Activated naive CD8-positive, alpha-beta T cell treated with anti-CD3 and anti-CD28 coated beads, Interleukin-2, amount 50 U/mL, for 24 hours (primary cell): ENCODE measurements around the gene SGPP2.

Experiments used
- ATAC-seq: fragments of 150-1000 bp; cut with Tn5 transposase; one replicate; pipeline ENCODE4 v1.10.0; 2021
- DNase-seq: peaks from one replicate; pipeline ENCODE4 v3.0.0; 2021
- H3K27ac Mint-ChIP-seq: one replicate; pipeline ENCODE4 v1.8.0; 2021; ENCODE audit warnings: mild to moderate bottlenecking, mixed read lengths
- H3K27me3 Mint-ChIP-seq: one replicate; pipeline ENCODE4 v1.8.0; 2021; ENCODE audit warnings: mixed read lengths
- H3K36me3 Mint-ChIP-seq: one replicate; pipeline ENCODE4 v1.8.0; 2021; ENCODE audit warnings: low read depth, mixed read lengths
- H3K4me1 Mint-ChIP-seq: one replicate; pipeline ENCODE4 v1.8.0; 2021; ENCODE audit warnings: mixed read lengths
- H3K4me3 Mint-ChIP-seq: one replicate; pipeline ENCODE4 v1.8.0; 2021; ENCODE audit warnings: mild to moderate bottlenecking, moderate library complexity, mixed read lengths
- H3K9me3 Mint-ChIP-seq: one replicate; pipeline ENCODE4 v1.8.0; 2021; ENCODE audit warnings: mixed read lengths

The SGPP2 gene

GRCh38 chr2:222477962-222478608 lies 53.7 kb downstream of the SGPP2 start:
- no peak overlapping the region for H3K27ac Mint-ChIP-seq
- H3K27me3 Mint-ChIP-seq = peaks cover 4% of the 10 kb centered on the region
- H3K36me3 Mint-ChIP-seq = no peaks in the 10 kb centered on the region
- DNase-seq (no peak), ATAC-seq (no peak)
- no peaks in the 10 kb centered on the region for H3K4me1 Mint-ChIP-seq
- H3K4me3 Mint-ChIP-seq = no peak overlapping the region
- no peaks in the 10 kb centered on the region for H3K9me3 Mint-ChIP-seq

GRCh38 chr2:222479859-222480258 lies 55.5 kb downstream of the SGPP2 start:
- no peak for DNase-seq
- no peak for ATAC-seq
- Mint-ChIP-seq H3K9me3 (no peaks in the 10 kb centered on the region), H3K27ac (no peak overlapping the region), H3K27me3 (peaks cover 6% of the 10 kb centered on the region), H3K4me3 (no peak overlapping the region), H3K4me1 (no peaks in the 10 kb centered on the region), H3K36me3 (no peaks in the 10 kb centered on the region)

GRCh38 chr2:222480497-222480896 lies 56.2 kb downstream of the SGPP2 start:
- ATAC-seq = no peak
- H3K4me3 Mint-ChIP-seq = no peak overlapping the region

GRCh38 chr2:222481941-222482340 lies 57.6 kb downstream of the SGPP2 start:
- no peaks in the 10 kb centered on the region for H3K9me3 Mint-ChIP-seq
- no peaks in the 10 kb centered on the region for H3K36me3 Mint-ChIP-seq
- H3K4me1 Mint-ChIP-seq = no peaks in the 10 kb centered on the region
- no peak overlapping the region for H3K4me3 Mint-ChIP-seq
- H3K27ac Mint-ChIP-seq = no peak overlapping the region
- H3K27me3 Mint-ChIP-seq = peaks cover 9% of the 10 kb centered on the region
- DNase-seq (no peak), ATAC-seq (no peak)

More at GRCh38 chr2:222480497-222480896, 56.2 kb downstream of the SGPP2 start:
- Mint-ChIP-seq H3K4me1 (no peaks in the 10 kb centered on the region), H3K9me3 (no peaks in the 10 kb centered on the region), H3K27ac (no peak overlapping the region), H3K36me3 (no peaks in the 10 kb centered on the region), H3K27me3 (peaks cover 9% of the 10 kb centered on the region)
- no peak for DNase-seq

- Mint-ChIP-seq H3K27ac (no peak overlapping the region), H3K36me3 (no peaks in the 10 kb centered on the region), H3K27me3 (peaks cover 9% of the 10 kb centered on the region), H3K4me3 (no peak overlapping the region), H3K9me3 (no peaks in the 10 kb centered on the region), H3K4me1 (no peaks in the 10 kb centered on the region)
- ATAC-seq (no peak), DNase-seq (no peak)
Observed at GRCh38 chr2:222483513-222484039, 59.2 kb downstream of the SGPP2 start.

- Mint-ChIP-seq H3K27me3 (peaks cover 9% of the 10 kb centered on the region), H3K27ac (no peak overlapping the region), H3K4me1 (no peaks in the 10 kb centered on the region), H3K4me3 (no peak overlapping the region), H3K9me3 (no peaks in the 10 kb centered on the region), H3K36me3 (no peaks in the 10 kb centered on the region)
- DNase-seq (no peak), ATAC-seq (no peak)
Observed at GRCh38 chr2:222485367-222486211, 61.2 kb downstream of the SGPP2 start.

GRCh38 chr2:222490131-222490530 lies 65.8 kb downstream of the SGPP2 start:
- no peak overlapping the region for H3K4me3 Mint-ChIP-seq
- H3K27me3 Mint-ChIP-seq = peaks cover 1% of the 10 kb centered on the region
- no peak for DNase-seq
- peaks cover 4% of the 10 kb centered on the region for H3K9me3 Mint-ChIP-seq
- peak; percentile 49 for ATAC-seq
- no peaks in the 10 kb centered on the region for H3K36me3 Mint-ChIP-seq
- no peak overlapping the region for H3K27ac Mint-ChIP-seq
- no peaks in the 10 kb centered on the region for H3K4me1 Mint-ChIP-seq

- Mint-ChIP-seq H3K27ac (no peak overlapping the region), H3K27me3 (no peaks in the 10 kb centered on the region), H3K36me3 (no peaks in the 10 kb centered on the region), H3K9me3 (peaks cover 4% of the 10 kb centered on the region), H3K4me1 (no peaks in the 10 kb centered on the region), H3K4me3 (no peak overlapping the region)
- ATAC-seq = no peak
- no peak for DNase-seq
Observed at GRCh38 chr2:222492683-222493082, 68.3 kb downstream of the SGPP2 start.

GRCh38 chr2:222494104-222494739 lies 69.9 kb downstream of the SGPP2 start:
- ATAC-seq = no peak
- H3K4me3 Mint-ChIP-seq = no peak overlapping the region
- H3K9me3 Mint-ChIP-seq = peaks cover 4% of the 10 kb centered on the region
- no peaks in the 10 kb centered on the region for H3K36me3 Mint-ChIP-seq
- H3K27ac Mint-ChIP-seq = no peak overlapping the region
- peaks cover 2% of the 10 kb centered on the region for H3K27me3 Mint-ChIP-seq
- no peaks in the 10 kb centered on the region for H3K4me1 Mint-ChIP-seq
- DNase-seq = no peak

GRCh38 chr2:222495388-222495787 lies 71.0 kb downstream of the SGPP2 start:
- H3K4me3 Mint-ChIP-seq = no peak overlapping the region
- DNase-seq = no peak
- H3K9me3 Mint-ChIP-seq = peaks cover 4% of the 10 kb centered on the region
- ATAC-seq = no peak
- no peaks in the 10 kb centered on the region for H3K4me1 Mint-ChIP-seq
- no peak overlapping the region for H3K27ac Mint-ChIP-seq
- peaks cover 2% of the 10 kb centered on the region for H3K27me3 Mint-ChIP-seq
- no peaks in the 10 kb centered on the region for H3K36me3 Mint-ChIP-seq

- H3K27me3 Mint-ChIP-seq = peaks cover 2% of the 10 kb centered on the region
- H3K27ac Mint-ChIP-seq = no peak overlapping the region
- no peaks in the 10 kb centered on the region for H3K9me3 Mint-ChIP-seq
- DNase-seq (no peak), ATAC-seq (no peak)
- no peaks in the 10 kb centered on the region for H3K36me3 Mint-ChIP-seq
- no peak overlapping the region for H3K4me3 Mint-ChIP-seq
- no peaks in the 10 kb centered on the region for H3K4me1 Mint-ChIP-seq
Observed at GRCh38 chr2:222499226-222499625, 74.9 kb downstream of the SGPP2 start.

- Mint-ChIP-seq H3K4me1 (no peaks in the 10 kb centered on the region), H3K27me3 (no peaks in the 10 kb centered on the region), H3K9me3 (no peaks in the 10 kb centered on the region), H3K27ac (no peak overlapping the region), H3K4me3 (no peak overlapping the region), H3K36me3 (no peaks in the 10 kb centered on the region)
- no peak for ATAC-seq
- DNase-seq = no peak
Observed at GRCh38 chr2:222504191-222504590, 79.8 kb downstream of the SGPP2 start.

GRCh38 chr2:222504719-222505118 lies 80.4 kb downstream of the SGPP2 start:
- H3K27me3 Mint-ChIP-seq = no peaks in the 10 kb centered on the region
- no peaks in the 10 kb centered on the region for H3K4me1 Mint-ChIP-seq
- ATAC-seq (no peak), DNase-seq (no peak)
- H3K4me3 Mint-ChIP-seq = no peak overlapping the region
- no peaks in the 10 kb centered on the region for H3K36me3 Mint-ChIP-seq
- H3K9me3 Mint-ChIP-seq = no peaks in the 10 kb centered on the region
- no peak overlapping the region for H3K27ac Mint-ChIP-seq

GRCh38 chr2:222506230-222506935 lies 82.0 kb downstream of the SGPP2 start:
- Mint-ChIP-seq H3K27ac (no peak overlapping the region), H3K4me1 (no peaks in the 10 kb centered on the region), H3K9me3 (no peaks in the 10 kb centered on the region), H3K4me3 (no peak overlapping the region), H3K27me3 (no peaks in the 10 kb centered on the region), H3K36me3 (no peaks in the 10 kb centered on the region)
- ATAC-seq (no peak), DNase-seq (no peak)
